HAP-1 (cell line): ENCODE data around the gene FADS6.
"Not testable (repeated sequence)": the region's sequence is repeated elsewhere in the genome, so short reads cannot be mapped to it uniquely, and the experiment has no call there.

ENCODE experiments used
- DNase-seq, 2 experiments: peaks; one replicate each; pipeline ENCODE4 v3.0.0-alpha.2; 2016 to 2020; ENCODE audit warnings: low spot score in 2 of 2
- H3K27me3 ChIP-seq: fragments of 250-450 bp; sonication (Bioruptor Pico); 2 replicates; pipeline ENCODE4 v1.5.1; 2020; ENCODE audit warnings: low read depth, mild to moderate bottlenecking, moderate library complexity
- H3K36me3 ChIP-seq: fragments of 250-450 bp; sonication (Bioruptor Pico); replicated peaks from 2 replicates; pipeline ENCODE4 v1.5.1; 2020; ENCODE audit warnings: mild to moderate bottlenecking
- H3K4me1 ChIP-seq: fragments of 250-450 bp; sonication (Bioruptor Pico); 2 replicates; pipeline ENCODE4 v1.5.1; 2020; ENCODE audit warnings: mild to moderate bottlenecking
- H3K4me3 ChIP-seq: fragments of 250-450 bp; sonication (Bioruptor Pico); 2 replicates; pipeline ENCODE4 v1.5.1; 2020; ENCODE audit warnings: mild to moderate bottlenecking, moderate library complexity
- H3K9me3 ChIP-seq: fragments of 250-450 bp; sonication (Bioruptor Pico); 2 replicates; pipeline ENCODE4 v1.5.1; 2020; ENCODE audit warnings: mild to moderate bottlenecking, moderate library complexity
- in situ Hi-C: fragments of 300-500 bp; cut with MboI; formaldehyde crosslinking; loops from 3 replicates; pipeline ENCODE4 v1.14.3; 2020; ENCODE audit warnings: low sequenced_read_pairs, inconsistent platforms, mixed read lengths

FADS6 gene

DNA sequence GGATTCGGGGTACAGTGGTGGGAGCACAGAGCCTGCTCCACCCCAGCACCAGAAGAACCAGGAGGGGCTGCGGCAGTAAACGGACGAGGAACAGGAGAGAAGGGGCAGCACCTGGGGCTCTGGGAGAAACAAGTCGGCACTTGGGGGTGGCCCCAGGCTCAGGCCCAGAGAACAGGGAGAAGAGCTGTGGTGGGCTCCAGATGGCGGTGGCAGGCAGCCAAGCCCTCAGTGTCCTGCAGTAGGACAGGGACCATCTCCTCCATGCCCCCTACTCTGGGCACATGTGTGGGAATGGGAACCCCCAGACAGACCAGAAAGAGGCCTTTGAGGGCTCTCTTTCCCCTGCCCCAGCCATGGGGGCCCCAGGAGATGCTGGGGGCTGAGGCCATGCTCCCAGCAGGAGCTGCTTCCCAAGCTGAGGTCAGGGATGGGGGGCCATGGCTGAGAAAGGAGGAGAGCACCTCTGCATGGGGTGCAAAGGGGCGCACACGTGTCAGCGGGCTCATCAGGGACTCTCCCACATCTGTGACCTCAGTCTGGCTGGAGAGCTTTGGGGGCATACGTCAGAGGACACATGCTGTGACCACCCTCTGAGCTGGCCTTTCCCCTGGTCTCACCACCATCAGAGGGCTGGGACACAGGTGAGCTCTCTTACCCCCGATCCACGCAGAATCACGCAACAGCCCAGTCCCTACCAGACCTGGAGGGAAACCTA, 22.9 kb upstream of the FADS6 start:
- Histone ChIP-seq H3K9me3 (no peaks in the 10 kb centered on the region), H3K36me3 (no peaks in the 10 kb centered on the region), H3K4me1 (no peaks in the 10 kb centered on the region), H3K27me3 (no peaks in the 10 kb centered on the region), H3K4me3 (no peak overlapping the region)
- DNase-seq, result no peak
- in situ Hi-C loops, result no loop called here

DNA sequence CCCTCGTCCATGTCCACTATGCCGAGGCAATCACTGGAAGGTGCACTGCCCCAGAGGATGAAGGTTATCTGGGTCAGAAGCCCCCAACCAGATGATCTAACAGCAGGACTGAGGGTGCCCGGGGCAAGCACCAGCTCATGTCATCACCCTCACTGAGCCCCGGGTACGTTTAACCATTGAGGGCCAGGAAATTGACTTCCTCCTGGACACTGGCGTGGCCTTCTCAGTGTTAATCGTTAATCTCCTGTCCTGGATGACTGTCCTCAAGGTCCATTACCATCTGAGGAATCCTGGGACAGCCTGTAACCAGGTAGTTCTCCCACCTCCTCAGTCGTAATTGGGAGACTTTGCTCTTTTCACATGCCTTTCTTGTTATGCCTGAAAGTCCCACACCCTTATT, 18.0 kb upstream of the FADS6 start:
- DNase-seq, H3K27me3 ChIP-seq, in situ Hi-C loops, H3K36me3 ChIP-seq, H3K4me1 ChIP-seq, H3K9me3 ChIP-seq, H3K4me3 ChIP-seq: not testable (repeated sequence)

DNA sequence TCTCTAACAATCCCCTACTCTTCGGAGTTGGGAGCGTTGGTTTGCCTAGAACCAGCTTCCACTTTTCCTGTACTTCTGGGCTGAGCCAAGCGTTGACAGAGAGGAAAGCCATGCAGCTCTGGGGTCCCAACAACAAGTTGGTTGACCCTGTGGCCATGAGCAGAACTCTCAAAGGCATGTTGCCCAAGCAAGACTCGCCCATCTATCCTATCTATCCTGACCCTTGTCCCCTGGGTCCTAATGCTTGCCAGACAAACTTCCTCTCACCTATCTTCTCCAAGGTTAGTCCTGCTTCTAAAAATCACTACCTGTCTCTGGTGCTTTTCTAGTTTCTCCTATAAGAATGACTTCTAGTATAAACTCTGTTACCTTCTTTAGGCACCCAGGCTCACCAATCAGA, 15.7 kb upstream of the FADS6 start:
- H3K36me3 ChIP-seq, in situ Hi-C loops, H3K4me1 ChIP-seq, H3K9me3 ChIP-seq, H3K4me3 ChIP-seq, H3K27me3 ChIP-seq, DNase-seq: not testable (repeated sequence)

DNA sequence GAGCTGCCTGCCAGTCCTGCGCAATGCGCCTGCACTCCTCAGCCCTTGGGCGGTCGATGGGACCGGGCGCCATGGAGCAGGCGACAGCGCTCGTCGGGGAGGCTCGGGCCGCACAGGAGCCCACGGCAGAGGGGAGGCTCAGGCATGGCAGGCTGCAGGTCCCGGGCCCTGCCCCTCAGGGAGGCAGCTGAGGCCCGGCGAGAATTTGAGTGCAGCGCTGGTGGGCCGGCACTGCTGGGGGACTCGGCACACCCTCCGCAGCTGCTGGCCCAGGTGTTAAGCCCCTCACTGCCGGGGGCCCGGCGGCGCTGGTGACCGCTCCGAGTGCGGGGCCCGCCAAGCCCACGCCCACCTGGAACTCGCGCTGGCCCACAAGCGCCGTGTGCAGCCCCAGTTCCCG, 13.6 kb upstream of the FADS6 start:
- no peaks in the 10 kb centered on the region for H3K36me3 ChIP-seq
- no peak for DNase-seq
- H3K27me3 ChIP-seq, result peaks cover 7% of the 10 kb centered on the region
- H3K4me3 ChIP-seq, result no peak overlapping the region
- H3K4me1 ChIP-seq, result no peaks in the 10 kb centered on the region
- in situ Hi-C loops, result no loop called here
- H3K9me3 ChIP-seq, result no peaks in the 10 kb centered on the region

DNA sequence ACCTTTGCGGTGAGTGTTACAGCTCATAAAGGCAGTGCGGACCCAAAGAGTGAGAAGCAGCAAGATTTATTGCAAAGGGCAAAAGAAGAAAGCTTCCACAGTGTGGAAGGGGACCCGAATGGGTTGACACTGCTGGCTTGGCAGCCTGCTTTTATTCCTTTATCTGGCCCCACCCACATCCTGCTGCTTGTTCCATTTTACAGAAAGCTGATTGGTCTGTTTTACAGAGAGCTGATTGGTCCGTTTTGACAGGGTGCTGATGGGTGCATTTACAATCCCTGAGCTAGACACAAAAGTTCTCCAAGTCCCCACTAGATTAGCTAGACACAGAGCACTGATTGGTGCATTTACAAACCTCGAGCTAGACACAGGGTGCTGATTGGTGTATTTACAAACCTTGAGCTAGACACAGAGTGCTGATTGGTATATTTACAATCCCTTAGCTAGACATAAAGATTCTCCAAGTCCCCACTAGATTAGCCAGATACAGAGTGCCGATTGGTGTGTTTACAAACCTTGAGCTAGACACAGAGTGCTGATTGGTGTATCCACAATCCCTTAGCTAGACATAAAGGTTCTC, 12.9 kb upstream of the FADS6 start:
- DNase-seq, result peak in 1 of 2 experiments; percentile 49
- in situ Hi-C loops, H3K4me1 ChIP-seq, H3K9me3 ChIP-seq, H3K4me3 ChIP-seq, H3K27me3 ChIP-seq, H3K36me3 ChIP-seq: not testable (repeated sequence)

DNA sequence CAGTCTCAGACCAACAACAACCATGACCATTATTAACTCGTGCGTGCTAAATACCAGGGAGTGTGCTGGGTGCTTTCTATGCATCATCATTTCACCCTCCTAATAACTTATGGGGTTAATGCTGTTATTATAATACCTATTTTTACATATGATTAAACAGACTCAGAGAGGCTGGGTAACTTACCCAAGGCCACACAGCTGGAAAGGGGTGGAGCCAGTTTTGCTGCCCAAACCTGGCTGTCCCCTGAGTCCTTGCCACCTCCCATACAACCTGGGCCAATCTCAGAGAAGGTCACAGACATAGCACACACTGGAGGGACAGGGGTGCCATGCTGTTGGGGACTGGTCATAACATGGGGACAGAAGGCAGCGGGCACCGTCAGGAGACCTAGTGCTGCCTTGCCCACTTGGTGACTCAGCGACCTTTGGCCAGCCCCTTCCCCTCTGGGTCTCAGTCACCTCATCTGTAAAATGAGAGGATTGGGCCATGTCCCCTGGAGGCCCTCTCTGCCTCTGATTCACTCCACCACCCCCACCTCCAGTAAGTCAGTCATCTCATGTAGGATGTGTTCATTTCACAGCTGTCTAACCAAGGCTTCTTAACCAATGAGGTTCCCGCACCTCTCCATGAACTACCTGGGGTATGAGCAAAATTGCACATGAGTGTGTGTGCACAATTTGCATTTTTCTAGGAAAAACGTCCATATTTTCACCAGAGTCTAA, 11.4 kb upstream of the FADS6 start:
- in situ Hi-C loops, result no loop called here
- peaks cover 7% of the 10 kb centered on the region for H3K27me3 ChIP-seq
- H3K9me3 ChIP-seq, result no peaks in the 10 kb centered on the region
- no peaks in the 10 kb centered on the region for H3K36me3 ChIP-seq
- H3K4me1 ChIP-seq, result no peaks in the 10 kb centered on the region
- H3K4me3 ChIP-seq, result no peak overlapping the region
- no peak for DNase-seq

DNA sequence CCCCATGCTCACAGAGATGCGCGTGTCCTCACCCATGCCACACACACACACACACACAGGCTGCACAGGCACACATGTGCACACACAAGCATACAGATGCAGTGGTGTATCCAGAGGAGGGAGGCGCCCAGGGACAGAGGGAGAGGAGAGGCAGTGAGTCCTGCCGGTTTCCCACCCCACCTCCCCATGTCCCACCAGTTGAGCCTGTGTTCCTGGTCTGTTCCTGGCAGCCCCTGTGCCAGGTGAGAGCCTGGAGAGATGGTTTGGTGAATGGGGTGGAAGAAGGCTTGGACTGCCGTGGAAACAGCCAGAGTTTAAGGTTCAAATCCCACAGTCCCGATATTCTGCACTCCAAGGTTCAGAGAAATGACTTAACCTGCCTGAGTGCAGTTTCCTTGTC, 10.2 kb upstream of the FADS6 start:
- Histone ChIP-seq H3K4me1 (no peaks in the 10 kb centered on the region), H3K9me3 (no peaks in the 10 kb centered on the region)
- in situ Hi-C loops, result no loop called here

DNA sequence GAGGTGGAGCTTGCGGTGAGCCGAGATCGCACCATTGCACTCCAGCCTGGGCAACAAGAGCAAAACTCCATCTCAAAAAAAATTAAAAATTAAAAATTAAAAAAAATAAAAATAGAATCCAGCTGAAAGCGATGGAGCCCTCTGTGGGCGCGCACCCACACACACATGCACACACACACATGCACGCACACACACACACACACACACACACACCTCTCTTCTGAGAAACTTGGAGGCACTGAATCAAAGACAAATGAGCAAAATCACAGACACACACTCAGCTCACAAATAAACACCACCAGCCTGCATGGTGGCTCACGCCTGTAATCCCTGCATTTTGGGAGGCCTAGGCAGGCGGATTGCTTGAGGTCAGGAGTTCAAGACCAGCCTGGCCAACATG, 9.6 kb upstream of the FADS6 start:
- Histone ChIP-seq H3K4me3 (no peak overlapping the region), H3K36me3 (no peaks in the 10 kb centered on the region), H3K27me3 (peaks cover 7% of the 10 kb centered on the region), H3K4me1 (no peaks in the 10 kb centered on the region), H3K9me3 (no peaks in the 10 kb centered on the region)
- in situ Hi-C loops, result no loop called here
- DNase-seq, result no peak

More for the DNA sequence above, 10.2 kb upstream of the FADS6 start:
- peaks cover 7% of the 10 kb centered on the region for H3K27me3 ChIP-seq
- H3K4me3 ChIP-seq, result no peak overlapping the region
- no peaks in the 10 kb centered on the region for H3K36me3 ChIP-seq
- DNase-seq, result no peak

DNA sequence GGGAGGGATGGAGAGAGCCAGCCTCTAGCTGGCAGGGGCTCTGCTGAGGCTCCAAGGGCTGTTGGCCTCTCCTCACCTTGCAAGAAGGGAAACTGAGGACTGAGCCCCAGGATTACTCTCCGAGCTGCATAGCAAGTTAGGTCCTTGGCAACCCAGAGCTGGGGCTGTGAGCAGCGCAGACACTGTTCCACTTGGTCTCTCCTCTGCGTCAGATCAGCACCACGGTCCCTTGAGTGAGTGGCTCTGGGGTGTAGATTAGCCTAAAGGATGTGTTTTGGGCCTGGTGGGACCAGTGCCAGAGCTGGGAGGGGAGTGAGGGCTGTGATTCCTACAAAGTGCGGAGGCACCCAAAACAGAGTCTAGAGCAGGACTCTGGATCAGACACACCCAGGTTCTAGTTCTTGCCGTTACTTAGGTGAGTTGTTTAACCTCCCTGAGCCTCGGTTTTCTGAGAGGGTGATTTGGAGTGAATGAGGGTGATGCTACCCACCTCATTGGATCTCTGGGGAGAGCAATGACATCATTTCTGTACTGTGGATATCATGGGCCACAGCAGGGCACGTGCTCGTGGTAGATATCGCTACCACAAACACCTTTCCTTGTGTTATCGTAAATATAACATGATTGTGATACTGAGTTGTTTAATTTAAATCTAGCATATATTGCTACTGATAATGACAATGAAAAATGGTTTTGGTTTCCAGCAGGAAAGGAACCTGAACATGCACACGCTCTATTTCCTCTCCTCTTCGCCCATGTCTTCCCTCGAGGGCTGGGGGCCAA, 8.1 kb upstream of the FADS6 start:
- Histone ChIP-seq H3K9me3 (no peaks in the 10 kb centered on the region), H3K4me1 (no peaks in the 10 kb centered on the region), H3K27me3 (peaks cover 14% of the 10 kb centered on the region), H3K36me3 (no peaks in the 10 kb centered on the region), H3K4me3 (no peak overlapping the region)
- DNase-seq, result no peak
- in situ Hi-C loops, result no loop called here

DNA sequence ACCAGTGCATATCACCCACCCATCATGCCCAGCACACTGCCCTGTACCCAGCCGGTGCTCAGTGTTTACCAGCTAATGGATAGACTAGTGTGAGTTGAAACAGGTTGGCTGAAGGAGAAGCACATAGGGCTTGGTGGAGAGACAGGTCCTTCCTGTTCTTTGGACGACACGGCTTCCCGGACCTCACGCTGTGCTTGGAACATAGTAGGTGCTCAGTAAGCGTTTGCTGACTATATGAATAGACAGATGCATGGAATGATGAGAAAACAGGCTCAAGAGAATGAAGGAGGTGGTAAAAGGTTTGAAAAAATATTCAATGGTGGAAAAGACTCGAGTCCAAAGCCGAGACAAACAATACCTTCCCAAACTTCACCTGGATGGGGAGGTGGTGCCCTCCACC, 6.8 kb upstream of the FADS6 start:
- no peak overlapping the region for H3K4me3 ChIP-seq
- no peak for DNase-seq
- no peaks in the 10 kb centered on the region for H3K4me1 ChIP-seq
- H3K9me3 ChIP-seq, result no peaks in the 10 kb centered on the region
- H3K36me3 ChIP-seq, result no peaks in the 10 kb centered on the region
- in situ Hi-C loops, result no loop called here
- H3K27me3 ChIP-seq, result peaks cover 23% of the 10 kb centered on the region

DNA sequence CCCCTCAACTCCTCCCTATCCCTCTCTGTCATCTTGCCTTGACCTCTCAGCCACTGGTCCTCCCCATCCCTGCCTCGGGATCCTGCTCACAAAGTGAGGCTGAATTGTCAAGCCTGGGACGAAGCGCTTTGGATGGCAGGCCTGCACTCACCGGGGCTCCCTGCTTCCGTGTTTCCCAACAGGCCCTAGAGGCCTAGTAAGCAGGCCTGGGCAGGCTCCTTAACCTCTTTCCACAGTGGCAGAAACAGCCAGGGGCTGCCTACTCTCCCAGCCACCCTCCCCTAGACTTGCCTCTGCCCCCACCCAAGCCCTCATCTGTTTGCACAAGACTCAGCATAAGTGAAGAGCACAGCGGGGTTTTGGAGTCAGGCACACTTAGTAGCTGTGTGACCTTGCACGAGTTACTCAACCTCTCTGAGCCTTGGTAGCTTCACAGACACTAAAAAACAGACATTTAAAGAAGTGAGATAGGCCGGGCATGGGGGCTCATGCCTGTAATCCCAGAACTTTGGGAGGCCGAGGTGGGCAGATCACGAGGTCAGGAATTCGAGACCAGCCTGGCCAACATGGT, 5.0 kb upstream of the FADS6 start:
- peaks cover 32% of the 10 kb centered on the region for H3K27me3 ChIP-seq
- in situ Hi-C loops, result no loop called here
- H3K4me3 ChIP-seq, result no peak overlapping the region
- no peak for DNase-seq
- H3K9me3 ChIP-seq, result no peaks in the 10 kb centered on the region
- H3K36me3 ChIP-seq, result no peaks in the 10 kb centered on the region
- H3K4me1 ChIP-seq, result no peaks in the 10 kb centered on the region

DNA sequence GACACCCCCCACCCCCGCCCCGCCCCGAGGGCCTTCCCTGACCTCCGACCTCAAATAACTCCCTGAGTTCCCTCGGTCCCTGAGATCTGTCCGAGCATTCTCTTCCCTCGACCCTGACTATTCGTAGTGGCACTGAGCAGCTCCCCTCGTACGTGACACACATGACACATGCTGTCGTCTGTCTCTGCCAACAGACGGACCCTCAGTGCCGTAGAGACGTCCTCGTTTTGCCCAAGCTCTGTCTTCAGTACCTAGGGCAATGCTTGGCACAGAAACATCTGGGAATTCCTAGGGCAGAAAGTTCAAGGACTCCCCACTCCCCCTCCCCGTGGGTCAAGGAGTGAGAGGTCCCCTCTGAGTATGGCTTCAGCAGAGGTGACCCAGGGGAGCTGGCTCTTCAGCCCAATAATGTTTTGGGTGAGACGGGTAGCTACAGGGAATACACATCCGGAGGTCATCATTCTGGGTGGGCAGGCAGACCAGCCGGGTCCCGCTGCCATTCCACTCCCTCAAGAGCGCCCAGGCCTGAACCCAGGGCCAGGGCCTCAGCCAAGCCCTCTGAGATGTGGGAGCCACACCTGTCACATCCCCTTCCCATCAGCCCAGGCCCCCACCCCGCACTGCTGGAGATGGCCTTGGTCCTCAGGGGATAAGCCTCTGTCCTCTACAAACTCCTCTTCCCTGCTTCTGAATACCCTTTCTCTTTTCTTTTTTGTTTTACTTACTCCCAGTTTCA, 671 bp upstream of the FADS6 start:
- H3K9me3 ChIP-seq, result no peaks in the 10 kb centered on the region
- peak overlapping the region; percentile 35 for H3K4me3 ChIP-seq
- DNase-seq, result no peak
- in situ Hi-C loops, result no loop called here
- no peaks in the 10 kb centered on the region for H3K4me1 ChIP-seq
- H3K36me3 ChIP-seq, result no peaks in the 10 kb centered on the region
- peaks cover 37% of the 10 kb centered on the region for H3K27me3 ChIP-seq
